Measurements from ENCODE around the gene DDX41. TPM values are rescaled to one million over a fixed set of nuclear protein-coding genes. Genes with fewer than 3 reads are reported as not detected.

The DDX41 gene
- total and polyA plus RNA-seq, 4 donors = 67.1 to 126 (median 106) TPM

GRCh38 chr5:177509381-177509951 lies 7.3 kb downstream of the DDX41 start, which contains the start of gene DOK3:
Gene DOK3, minus strand, starts transcription at chr5:177509826. Its CDS starts 286 bp downstream, at chr5:177509540.
- Histone ChIP-seq H3K9me3 (ENCODE audit: control insufficient read depth, insufficient read depth, low read length) (no peaks in the 10 kb centered on the region), H3K4me3 (ENCODE audit: low read depth, low read length) (no peak within 1 kb of the TSS), H3K4me1 (ENCODE audit: control insufficient read depth, insufficient read depth, low read length) (peaks cover 9% of the 10 kb centered on the region), H3K36me3 (ENCODE audit: control insufficient read depth, insufficient read depth, low read length) (peaks cover 82% of the 10 kb centered on the region), H3K27ac (ENCODE audit: low read depth, low read length) (no peak within 1 kb of the TSS), H3K27me3 (ENCODE audit: control insufficient read depth, insufficient read depth, low read length) (no peaks in the 10 kb centered on the region)
- DNase-seq (ENCODE audit: low read depth in 4 of 6, low spot score in 6 of 6) = no peak
- WGBS (ENCODE audit: insufficient coverage) = 44% methylated on average over 20 of the region's 20 CpGs

- DNase-seq (ENCODE audit: low read depth in 4 of 6, low spot score in 6 of 6) = no peak
- Histone ChIP-seq H3K4me3 (ENCODE audit: low read depth, low read length) (no peak overlapping the region), H3K9me3 (ENCODE audit: control insufficient read depth, insufficient read depth, low read length) (no peaks in the 10 kb centered on the region), H3K27ac (ENCODE audit: low read depth, low read length) (no peak overlapping the region), H3K27me3 (ENCODE audit: control insufficient read depth, insufficient read depth, low read length) (no peaks in the 10 kb centered on the region), H3K36me3 (ENCODE audit: control insufficient read depth, insufficient read depth, low read length) (peaks cover 82% of the 10 kb centered on the region), H3K4me1 (ENCODE audit: control insufficient read depth, insufficient read depth, low read length) (peaks cover 9% of the 10 kb centered on the region)
- WGBS (ENCODE audit: insufficient coverage) = 77% methylated on average over 7 of the region's 8 CpGs
These were observed 7.9 kb downstream of the DDX41 start for GRCh38 chr5:177508837-177509236.

- H3K4me3 ChIP-seq (ENCODE audit: low read depth, low read length) = no peak overlapping the region
- H3K27me3 ChIP-seq (ENCODE audit: control insufficient read depth, insufficient read depth, low read length) = no peaks in the 10 kb centered on the region
- DNase-seq (ENCODE audit: low read depth in 4 of 6, low spot score in 6 of 6) = no peak
- H3K9me3 ChIP-seq (ENCODE audit: control insufficient read depth, insufficient read depth, low read length) = no peaks in the 10 kb centered on the region
- 90% methylated on average over 26 of the region's 26 CpGs for WGBS (ENCODE audit: insufficient coverage)
- H3K36me3 ChIP-seq (ENCODE audit: control insufficient read depth, insufficient read depth, low read length) = peaks cover 82% of the 10 kb centered on the region
- H3K4me1 ChIP-seq (ENCODE audit: control insufficient read depth, insufficient read depth, low read length) = peaks cover 9% of the 10 kb centered on the region
- H3K27ac ChIP-seq (ENCODE audit: low read depth, low read length) = no peak overlapping the region
These were observed 8.5 kb downstream of the DDX41 start for GRCh38 chr5:177508221-177508611.

GRCh38 chr5:177507596-177508220 lies 9.1 kb downstream of the DDX41 start:
- no peak for DNase-seq (ENCODE audit: low read depth in 4 of 6, low spot score in 6 of 6)
- peaks cover 9% of the 10 kb centered on the region for H3K4me1 ChIP-seq (ENCODE audit: control insufficient read depth, insufficient read depth, low read length)
- H3K4me3 ChIP-seq (ENCODE audit: low read depth, low read length) = no peak overlapping the region
- no peaks in the 10 kb centered on the region for H3K9me3 ChIP-seq (ENCODE audit: control insufficient read depth, insufficient read depth, low read length)
- H3K27ac ChIP-seq (ENCODE audit: low read depth, low read length) = no peak overlapping the region
- peaks cover 81% of the 10 kb centered on the region for H3K36me3 ChIP-seq (ENCODE audit: control insufficient read depth, insufficient read depth, low read length)
- WGBS (ENCODE audit: insufficient coverage) = 87% methylated on average over 12 of the region's 17 CpGs
- H3K27me3 ChIP-seq (ENCODE audit: control insufficient read depth, insufficient read depth, low read length) = no peaks in the 10 kb centered on the region

GRCh38 chr5:177507165-177507564 lies 9.6 kb downstream of the DDX41 start:
- no peaks in the 10 kb centered on the region for H3K9me3 ChIP-seq (ENCODE audit: control insufficient read depth, insufficient read depth, low read length)
- DNase-seq (ENCODE audit: low read depth in 4 of 6, low spot score in 6 of 6) = no peak
- H3K27me3 ChIP-seq (ENCODE audit: control insufficient read depth, insufficient read depth, low read length) = no peaks in the 10 kb centered on the region
- H3K27ac ChIP-seq (ENCODE audit: low read depth, low read length) = no peak overlapping the region
- 87% methylated on average over 8 of the region's 9 CpGs for WGBS (ENCODE audit: insufficient coverage)
- peaks cover 9% of the 10 kb centered on the region for H3K4me1 ChIP-seq (ENCODE audit: control insufficient read depth, insufficient read depth, low read length)
- peaks cover 76% of the 10 kb centered on the region for H3K36me3 ChIP-seq (ENCODE audit: control insufficient read depth, insufficient read depth, low read length)
- H3K4me3 ChIP-seq (ENCODE audit: low read depth, low read length) = no peak overlapping the region

- Histone ChIP-seq H3K27me3 (ENCODE audit: control insufficient read depth, insufficient read depth, low read length) (no peaks in the 10 kb centered on the region), H3K27ac (ENCODE audit: low read depth, low read length) (no peak overlapping the region), H3K36me3 (ENCODE audit: control insufficient read depth, insufficient read depth, low read length) (peaks cover 56% of the 10 kb centered on the region), H3K4me1 (ENCODE audit: control insufficient read depth, insufficient read depth, low read length) (peaks cover 18% of the 10 kb centered on the region), H3K9me3 (ENCODE audit: control insufficient read depth, insufficient read depth, low read length) (no peaks in the 10 kb centered on the region), H3K4me3 (ENCODE audit: low read depth, low read length) (no peak overlapping the region)
- DNase-seq (ENCODE audit: low read depth in 4 of 6, low spot score in 6 of 6) = no peak
- WGBS (ENCODE audit: insufficient coverage) = 92% methylated on average over 4 of the region's 4 CpGs
These were observed 11.7 kb downstream of the DDX41 start for GRCh38 chr5:177505075-177505474.

GRCh38 chr5:177504086-177505056 lies 12.4 kb downstream of the DDX41 start:
- Histone ChIP-seq H3K27ac (ENCODE audit: low read depth, low read length) (no peak overlapping the region), H3K36me3 (ENCODE audit: control insufficient read depth, insufficient read depth, low read length) (peaks cover 49% of the 10 kb centered on the region), H3K4me3 (ENCODE audit: low read depth, low read length) (no peak overlapping the region), H3K4me1 (ENCODE audit: control insufficient read depth, insufficient read depth, low read length) (peaks cover 18% of the 10 kb centered on the region), H3K27me3 (ENCODE audit: control insufficient read depth, insufficient read depth, low read length) (no peaks in the 10 kb centered on the region), H3K9me3 (ENCODE audit: control insufficient read depth, insufficient read depth, low read length) (no peaks in the 10 kb centered on the region)
- DNase-seq (ENCODE audit: low read depth in 4 of 6, low spot score in 6 of 6) = no peak
- 93% methylated on average over 44 of the region's 47 CpGs for WGBS (ENCODE audit: insufficient coverage)

- Histone ChIP-seq H3K36me3 (ENCODE audit: control insufficient read depth, insufficient read depth, low read length) (peaks cover 40% of the 10 kb centered on the region), H3K9me3 (ENCODE audit: control insufficient read depth, insufficient read depth, low read length) (no peaks in the 10 kb centered on the region), H3K27me3 (ENCODE audit: control insufficient read depth, insufficient read depth, low read length) (peaks cover under 1% of the 10 kb centered on the region), H3K27ac (ENCODE audit: low read depth, low read length) (no peak overlapping the region), H3K4me3 (ENCODE audit: low read depth, low read length) (no peak overlapping the region), H3K4me1 (ENCODE audit: control insufficient read depth, insufficient read depth, low read length) (peaks cover 20% of the 10 kb centered on the region)
- DNase-seq (ENCODE audit: low read depth in 4 of 6, low spot score in 6 of 6) = no peak
- 85% methylated on average over 24 of the region's 24 CpGs for WGBS (ENCODE audit: insufficient coverage)
These were observed 13.2 kb downstream of the DDX41 start for GRCh38 chr5:177503351-177504085.

GRCh38 chr5:177502886-177503285 lies 13.9 kb downstream of the DDX41 start:
- 83% methylated on average over 14 of the region's 16 CpGs for WGBS (ENCODE audit: insufficient coverage)
- peaks cover 34% of the 10 kb centered on the region for H3K36me3 ChIP-seq (ENCODE audit: control insufficient read depth, insufficient read depth, low read length)

More at GRCh38 chr5:177502886-177503285, 13.9 kb downstream of the DDX41 start:
- Histone ChIP-seq H3K9me3 (ENCODE audit: control insufficient read depth, insufficient read depth, low read length) (no peaks in the 10 kb centered on the region), H3K4me1 (ENCODE audit: control insufficient read depth, insufficient read depth, low read length) (peaks cover 23% of the 10 kb centered on the region), H3K4me3 (ENCODE audit: low read depth, low read length) (no peak overlapping the region), H3K27me3 (ENCODE audit: control insufficient read depth, insufficient read depth, low read length) (peaks cover 5% of the 10 kb centered on the region), H3K27ac (ENCODE audit: low read depth, low read length) (no peak overlapping the region)
- DNase-seq (ENCODE audit: low read depth in 4 of 6, low spot score in 6 of 6) = no peak
